SK-N-DZ (cell line): ENCODE results near the gene LYRM4.

ENCODE experiments used
- DNase-seq: peaks from one replicate; pipeline ENCODE4 v3.0.0-alpha.2; 2015; ENCODE audit warnings: low spot score

The LYRM4 gene

GRCh38 chr6:5099537-5099936, 161.2 kb downstream of the LYRM4 start:
- DNase-seq = no peak

- DNase-seq = no peak
Observed at GRCh38 chr6:5098501-5099270, 162.1 kb downstream of the LYRM4 start.

GRCh38 chr6:5096482-5096881, 164.3 kb downstream of the LYRM4 start:
- no peak for DNase-seq

- DNase-seq = no peak
Observed at GRCh38 chr6:5095236-5095635, 165.5 kb downstream of the LYRM4 start.

- DNase-seq = no peak
Observed at GRCh38 chr6:5094327-5094726, 166.4 kb downstream of the LYRM4 start.

- DNase-seq = no peak
Observed at GRCh38 chr6:5093231-5094015, 167.3 kb downstream of the LYRM4 start.

GRCh38 chr6:5091210-5092069, 169.3 kb downstream of the LYRM4 start:
- no peak for DNase-seq

GRCh38 chr6:5090603-5091002, 170.1 kb downstream of the LYRM4 start:
- no peak for DNase-seq

- no peak for DNase-seq
Observed at GRCh38 chr6:5089481-5090438, 171.0 kb downstream of the LYRM4 start.

GRCh38 chr6:5088780-5089179, 172.0 kb downstream of the LYRM4 start:
- DNase-seq = no peak

GRCh38 chr6:5087389-5087788, 173.4 kb downstream of the LYRM4 start:
- DNase-seq = no peak

- no peak for DNase-seq
Observed at GRCh38 chr6:5086294-5086890, 174.4 kb downstream of the LYRM4 start.

GRCh38 chr6:5085648-5086293, 175.0 kb downstream of the LYRM4 start:
- peak; percentile 51 for DNase-seq

GRCh38 chr6:5084781-5085647, 175.7 kb downstream of the LYRM4 start, which contains the start of gene PPP1R3G:
TSS of gene PPP1R3G (plus strand) at chr6:5085341. CDS start at chr6:5085486, 145 bp downstream.
- DNase-seq = peak; percentile 23

- DNase-seq = no peak
Observed at GRCh38 chr6:5084360-5084780, 176.4 kb downstream of the LYRM4 start.

GRCh38 chr6:5083813-5084359, 176.9 kb downstream of the LYRM4 start:
- no peak for DNase-seq

- DNase-seq = no peak
Observed at GRCh38 chr6:5083307-5083583, 177.5 kb downstream of the LYRM4 start.

GRCh38 chr6:5082487-5083306, 178.1 kb downstream of the LYRM4 start:
- no peak for DNase-seq
